HK-2 (cell line): ENCODE results near the gene H2BK1.

Source experiments
- DNase-seq: peaks from one replicate; pipeline ENCODE4 v3.0.0-alpha.2; 2018; ENCODE audit not compliant: unreplicated experiment

Gene H2BK1

GRCh38 chr7:151204383-151205032 lies 5.8 kb downstream of the H2BK1 start:
- no peak for DNase-seq

GRCh38 chr7:151202836-151203235 lies 7.5 kb downstream of the H2BK1 start:
- DNase-seq = no peak

- no peak for DNase-seq
Observed at GRCh38 chr7:151201751-151202150, 8.5 kb downstream of the H2BK1 start.

- no peak for DNase-seq
Observed at GRCh38 chr7:151201344-151201743, 8.9 kb downstream of the H2BK1 start.

GRCh38 chr7:151198945-151199848 lies 11.1 kb downstream of the H2BK1 start:
- no peak for DNase-seq

GRCh38 chr7:151197932-151198331 lies 12.4 kb downstream of the H2BK1 start:
- DNase-seq = no peak

- no peak for DNase-seq
Observed at GRCh38 chr7:151195616-151196450, 14.5 kb downstream of the H2BK1 start.

- no peak for DNase-seq
Observed at GRCh38 chr7:151194188-151194587, 16.1 kb downstream of the H2BK1 start.

GRCh38 chr7:151193203-151193978 lies 16.9 kb downstream of the H2BK1 start:
- DNase-seq = no peak

- DNase-seq = no peak
Observed at GRCh38 chr7:151192002-151192539, 18.2 kb downstream of the H2BK1 start.

GRCh38 chr7:151191544-151191943 lies 18.7 kb downstream of the H2BK1 start:
- no peak for DNase-seq

GRCh38 chr7:151189038-151189437 lies 21.2 kb downstream of the H2BK1 start:
- DNase-seq = no peak

- DNase-seq = no peak
Observed at GRCh38 chr7:151188252-151188542, 22.1 kb downstream of the H2BK1 start.

GRCh38 chr7:151187409-151188251 lies 22.7 kb downstream of the H2BK1 start:
- DNase-seq = no peak

- DNase-seq = no peak
Observed at GRCh38 chr7:151186640-151187408, 23.5 kb downstream of the H2BK1 start, which contains the start of gene ASB10. ASB10 (minus strand) TSS chr7:151187250; CDS start chr7:151187130, 120 bp downstream.

GRCh38 chr7:151185762-151186639 lies 24.3 kb downstream of the H2BK1 start:
- no peak for DNase-seq

GRCh38 chr7:151181011-151181431 lies 29.3 kb downstream of the H2BK1 start:
- no peak for DNase-seq

- no peak for DNase-seq
Observed at GRCh38 chr7:151179946-151180345, 30.3 kb downstream of the H2BK1 start.
